Measurements from ENCODE around the gene HTR6.

- TF ChIP-seq POLR2A (IDR thresholded peaks at IDR 0.05) (no peak), CTCF (IDR thresholded peaks at IDR 0.05) (no peak)
Observed at GRCh38 chr1:19690342-19690741, 25.7 kb downstream of the HTR6 start.
